Retinal pigment epithelial cell (primary cell): ENCODE measurements around the gene MARCHF10.

Experiments used
- DNase-seq: peaks from one replicate; pipeline ENCODE4 v3.0.0-alpha.2; 2010; ENCODE audit warnings: low read depth
- H3K4me3 ChIP-seq: 2 replicates; pipeline ENCODE4 v1.5.1; 2011; ENCODE audit warnings: mild to moderate bottlenecking, low read length, control low read depth, moderate library complexity
- CTCF ChIP-seq: conservative IDR thresholded peaks from 2 replicates; pipeline ENCODE4 v1.5.1; 2011; ENCODE audit warnings: low read depth, low read length, control low read depth, inconsistent platforms

Gene MARCHF10

GRCh38 chr17:62657690-62658089 lies 150.4 kb downstream of the MARCHF10 start:
- no peak for TF ChIP-seq CTCF
- H3K4me3 ChIP-seq, result no peak overlapping the region
- no peak for DNase-seq

- no peak for DNase-seq
- H3K4me3 ChIP-seq, result no peak overlapping the region
- TF ChIP-seq CTCF, result no peak
Measured at GRCh38 chr17:62657145-62657665, 150.9 kb downstream of the MARCHF10 start.

GRCh38 chr17:62656446-62656845 lies 151.7 kb downstream of the MARCHF10 start:
- no peak overlapping the region for H3K4me3 ChIP-seq
- DNase-seq, result no peak
- no peak for TF ChIP-seq CTCF

- DNase-seq, result no peak
- no peak overlapping the region for H3K4me3 ChIP-seq
- TF ChIP-seq CTCF, result no peak
Measured at GRCh38 chr17:62655656-62656055, 152.5 kb downstream of the MARCHF10 start.

GRCh38 chr17:62653826-62654761 lies 154.0 kb downstream of the MARCHF10 start:
- DNase-seq, result no peak
- no peak for TF ChIP-seq CTCF
- H3K4me3 ChIP-seq, result no peak overlapping the region

- no peak for TF ChIP-seq CTCF
- no peak for DNase-seq
- peak overlapping the region; percentile 58 for H3K4me3 ChIP-seq
Measured at GRCh38 chr17:62653002-62653825, 154.9 kb downstream of the MARCHF10 start.
